B cell (primary cell): ENCODE results near the gene ADARB2. TPM values are rescaled to one million over a fixed set of nuclear protein-coding genes. Genes with fewer than 3 reads are reported as not detected.

Experiments used
- ATAC-seq: fragments of 200-7000 bp; cut with Tn5 transposase; one replicate; pipeline ENCODE4 v1.10.0; 2021; ENCODE audit warnings: low read depth, mild to moderate bottlenecking, moderate number of reproducible peaks, moderate library complexity
- CTCF ChIA-PET: fragments of 350-600 bp; sonication (Branson Sonifier 250); formaldehyde crosslinking; loops from one replicate; lab custom pipeline; 2021; ENCODE audit warnings: antibody characterized with exemption, inconsistent platforms; lab: Charles Lee
- POLR2A ChIA-PET: fragments of 350-600 bp; sonication (Branson Sonifier 250); formaldehyde crosslinking; loops from one replicate; lab custom pipeline; 2021; ENCODE audit warnings: antibody characterized with exemption; lab: Charles Lee
- DNase-seq: peaks from one replicate; pipeline ENCODE4 v3.0.0; 2013
- H2AFZ ChIP-seq: 2 replicates; pipeline ENCODE4 v1.6.1; 2012; ENCODE audit warnings: mild to moderate bottlenecking, low read depth, low read length; ENCODE audit not compliant: insufficient read depth, poor library complexity, severe bottlenecking
- H3K27ac ChIP-seq, 2 donors: 1 replicate in 1 of 2; 2 replicates in 1 of 2; pipeline ENCODE4 v1.5.1; 2012 to 2013; ENCODE audit warnings: low read length in 2 of 2, mild to moderate bottlenecking in 2 of 2, moderate library complexity in 1 of 2
- H3K27me3 ChIP-seq, 4 experiments: fragments of 200-600 bp in 1 of 4; sonication (generic) in 1 of 4; replicated peaks in 1 of 4; 1 replicate in 2 of 4; 2 replicates in 2 of 4; pipeline versions ENCODE4 v1.6.1 to v1.7.0; 2013 to 2016; ENCODE audit warnings: low read length in 3 of 4, mild to moderate bottlenecking in 2 of 4, mixed read lengths in 1 of 4, moderate library complexity in 1 of 4; ENCODE audit not compliant: insufficient read depth in 4 of 4, control insufficient read depth in 3 of 4; ENCODE audit errors: control extremely low read depth in 1 of 4
- H3K36me3 ChIP-seq, 2 experiments: replicated peaks in 1 of 2; 1 replicate in 1 of 2; 2 replicates in 1 of 2; pipeline versions ENCODE4 v1.6.1 to v1.7.1; 2013; ENCODE audit warnings: low read length in 1 of 2; ENCODE audit not compliant: insufficient read depth in 2 of 2, control insufficient read depth in 1 of 2; ENCODE audit errors: control extremely low read depth in 1 of 2, extremely low read depth in 1 of 2
- H3K4me1 ChIP-seq, 2 donors: fragments of 200-600 bp in 1 of 2; sonication (generic) in 1 of 2; 1 replicate in 1 of 2; 2 replicates in 1 of 2; pipeline versions ENCODE4 v1.5.1 to v1.6.1; 2013 to 2017; ENCODE audit warnings: low read length in 2 of 2; ENCODE audit not compliant: control insufficient read depth in 2 of 2, insufficient read depth in 2 of 2
- H3K4me2 ChIP-seq: replicated peaks from 2 replicates; pipeline ENCODE3; 2012; ENCODE audit warnings: mild to moderate bottlenecking, low read depth, low read length; ENCODE audit not compliant: poor library complexity, severe bottlenecking
- H3K4me3 ChIP-seq, 5 experiments: fragments of 200-600 bp in 1 of 5; sonication (generic) in 1 of 5; 1 replicate in 3 of 5; 2 replicates in 2 of 5; pipeline versions ENCODE4 v1.5.1 to v1.7.0; 2011 to 2016; ENCODE audit warnings: low read length in 4 of 5, mild to moderate bottlenecking in 4 of 5, low read depth in 2 of 5, control low read depth in 1 of 5, moderate library complexity in 1 of 5; ENCODE audit not compliant: insufficient read depth in 1 of 5; ENCODE audit errors: control extremely low read depth in 1 of 5, extremely low read depth in 1 of 5
- H3K79me2 ChIP-seq: fragments of 200-600 bp; sonication (generic); one replicate; pipeline ENCODE4 v1.6.0; 2016; ENCODE audit warnings: low read length; ENCODE audit not compliant: control insufficient read depth, insufficient read depth
- H3K9ac ChIP-seq: fragments of 200-600 bp; sonication (generic); 2 replicates; pipeline ENCODE4 v1.6.1; 2017; ENCODE audit warnings: mild to moderate bottlenecking, low read length, moderate library complexity
- H3K9me3 ChIP-seq, 3 donors: one replicate each; pipeline versions ENCODE4 v1.6.1 to v1.7.1; 2013; ENCODE audit warnings: low read length in 2 of 3; ENCODE audit not compliant: control insufficient read depth in 2 of 3, insufficient read depth in 1 of 3; ENCODE audit errors: control extremely low read depth in 1 of 3
- H4K20me1 ChIP-seq: 2 replicates; pipeline ENCODE4 v1.6.0; 2012; ENCODE audit warnings: mild to moderate bottlenecking, low read length; ENCODE audit not compliant: insufficient read depth, control insufficient read depth, poor library complexity, severe bottlenecking
- H3K27ac Mint-ChIP-seq: one replicate; pipeline ENCODE4 v1.8.0; 2021; ENCODE audit warnings: mixed read lengths
- H3K27me3 Mint-ChIP-seq: one replicate; pipeline ENCODE4 v1.8.0; 2021; ENCODE audit warnings: mixed read lengths
- H3K4me1 Mint-ChIP-seq: one replicate; pipeline ENCODE4 v1.8.0; 2021; ENCODE audit warnings: mixed read lengths
- H3K4me3 Mint-ChIP-seq: one replicate; pipeline ENCODE4 v1.8.0; 2021; ENCODE audit warnings: mixed read lengths
- H3K9me3 Mint-ChIP-seq: one replicate; pipeline ENCODE4 v1.8.0; 2022; ENCODE audit warnings: mixed read lengths; ENCODE audit not compliant: insufficient read depth
- CTCF ChIP-seq: fragments of 200-600 bp; IDR thresholded peaks from one replicate; pipeline ENCODE4 v1.8.0; 2022; ENCODE audit warnings: antibody characterized with exemption, mild to moderate bottlenecking
- EZH2 ChIP-seq: IDR thresholded peaks from 2 replicates; pipeline ENCODE4 v1.6.1; 2012; ENCODE audit warnings: borderline replicate concordance, low read depth, mild to moderate bottlenecking, moderate library complexity, low read length; ENCODE audit not compliant: insufficient read depth, poor library complexity, severe bottlenecking
- WGBS: methylation state at CpG from one replicate; pipeline ENCODE4 v1.1.5; 2013; ENCODE audit warnings: missing lambda C conversion rate; ENCODE audit not compliant: insufficient coverage; 5-methylcytosine and 5-hydroxymethylcytosine counted together
- intact Hi-C: fragments of 100-400 bp; cut with micrococcal nuclease; formaldehyde crosslinking; loops from one replicate; pipeline ENCODE4 v1.10.0; 2022
- polyA plus RNA-seq: library from polyadenylated mRNA; depleted of rRNA; stranded (reverse); fragments of >200 nt; gene quantifications from 2 replicates; pipeline ENCODE4 v1.2.3, GENCODE V29; 2012
- total RNA-seq, 2 donors: library from RNA; stranded (reverse); fragments of 120-200 nt in 1 of 2; gene quantifications; 1 replicate in 1 of 2; 2 replicates in 1 of 2; pipeline versions ENCODE4 v1.2.3 to v1.2.4, GENCODE V29; 2013 to 2022

Gene ADARB2
- total and polyA plus RNA-seq, 2 donors (not counting 1 experiment from before 2014, with no cell fraction given) = 0.13 to 0.96 TPM

- H3K4me3 Mint-ChIP-seq = no peak overlapping the region
- H4K20me1 ChIP-seq = no peaks in the 10 kb centered on the region
- H3K9me3 Mint-ChIP-seq = no peaks in the 10 kb centered on the region
- H3K4me1 ChIP-seq = no peaks in the 10 kb centered on the region
- H2AFZ ChIP-seq = no peak overlapping the region
- WGBS = 89% methylated on average over 26 of the region's 28 CpGs
- peaks cover 5% of the 10 kb centered on the region for H3K27me3 Mint-ChIP-seq
- DNase-seq = no peak
- TF ChIP-seq EZH2 = no peak
- no peak for TF ChIP-seq CTCF
- intact Hi-C loops = no loop called here
- no peak overlapping the region for H3K27ac Mint-ChIP-seq
- peaks cover 0 to 8% (median under 1%) of the 10 kb centered on the region in 3 donors for H3K9me3 ChIP-seq
- CTCF ChIA-PET = no interaction called here
- no peak overlapping the region for H3K9ac ChIP-seq
- POLR2A ChIA-PET = no interaction called here
- no peak overlapping the region for H3K4me3 ChIP-seq
- H3K27me3 ChIP-seq = no peaks in the 10 kb centered on the region
- H3K4me1 Mint-ChIP-seq = no peaks in the 10 kb centered on the region
- H3K27ac ChIP-seq = no peak overlapping the region
- no peak overlapping the region for H3K4me2 ChIP-seq
- no peaks in the 10 kb centered on the region for H3K36me3 ChIP-seq
- H3K79me2 ChIP-seq = no peaks in the 10 kb centered on the region
- ATAC-seq = no peak
These were observed 523.2 kb downstream of the ADARB2 start for GRCh38 chr10:1214071-1214675.

GRCh38 chr10:1213252-1214070 lies 523.9 kb downstream of the ADARB2 start:
- H3K4me3 Mint-ChIP-seq = no peak overlapping the region
- H3K27ac ChIP-seq = no peak overlapping the region
- TF ChIP-seq CTCF (no peak), EZH2 (no peak)
- peaks cover 5% of the 10 kb centered on the region for H3K27me3 Mint-ChIP-seq
- intact Hi-C loops = no loop called here
- no peak overlapping the region for H3K4me3 ChIP-seq
- no peak for DNase-seq
- no peaks in the 10 kb centered on the region for H3K36me3 ChIP-seq
- no peaks in the 10 kb centered on the region for H3K79me2 ChIP-seq
- no peak overlapping the region for H3K4me2 ChIP-seq
- H2AFZ ChIP-seq = no peak overlapping the region
- no peak overlapping the region for H3K27ac Mint-ChIP-seq
- ChIA-PET POLR2A (no interaction called here), CTCF (no interaction called here)
- H3K4me1 ChIP-seq = no peaks in the 10 kb centered on the region
- no peaks in the 10 kb centered on the region for H3K27me3 ChIP-seq
- ATAC-seq = no peak
- H3K9me3 Mint-ChIP-seq = no peaks in the 10 kb centered on the region
- 89% methylated on average over 17 of the region's 21 CpGs for WGBS
- H4K20me1 ChIP-seq = no peaks in the 10 kb centered on the region
- no peak overlapping the region for H3K9ac ChIP-seq
- H3K9me3 ChIP-seq = peaks cover 0 to 8% (median 0%) of the 10 kb centered on the region in 3 donors
- no peaks in the 10 kb centered on the region for H3K4me1 Mint-ChIP-seq
